Neutrophil (primary cell): ENCODE results near the gene RPS19.

Experiments used
- H3K27ac ChIP-seq: fragments of 200-600 bp; sonication (generic); 2 replicates; pipeline ENCODE4 v1.5.1; 2016; ENCODE audit warnings: mild to moderate bottlenecking, moderate library complexity
- H3K27me3 ChIP-seq: fragments of 200-600 bp; sonication (generic); 2 replicates; pipeline ENCODE4 v1.6.0; 2016; ENCODE audit warnings: mild to moderate bottlenecking
- H3K36me3 ChIP-seq: fragments of 200-600 bp; sonication (generic); 2 replicates; pipeline ENCODE4 v1.5.1; 2017
- H3K4me1 ChIP-seq, 2 experiments: fragments of 200-600 bp in 1 of 2; sonication (generic) in 1 of 2; 1 replicate in 1 of 2; 2 replicates in 1 of 2; pipeline versions ENCODE4 v1.5.1 to v1.6.1; 2013 to 2016; ENCODE audit warnings: low read depth in 1 of 2, low read length in 1 of 2, mild to moderate bottlenecking in 1 of 2, moderate library complexity in 1 of 2; ENCODE audit not compliant: control insufficient read depth in 1 of 2, insufficient read depth in 1 of 2
- H3K4me3 ChIP-seq, 2 experiments: fragments of 200-600 bp in 1 of 2; sonication (generic) in 1 of 2; 1 replicate in 1 of 2; 2 replicates in 1 of 2; pipeline ENCODE4 v1.5.1; 2013 to 2016; ENCODE audit warnings: low read depth in 1 of 2, low read length in 1 of 2, mild to moderate bottlenecking in 1 of 2, moderate library complexity in 1 of 2
- H3K9me3 ChIP-seq: fragments of 200-600 bp; sonication (generic); 2 replicates; pipeline ENCODE4 v1.5.1; 2016
- TF ChIP-seq, protein P1 (sequence below): fragments of 200-600 bp; sonication (generic); IDR thresholded peaks from 2 replicates; pipeline ENCODE4 v1.5.1; 2016; ENCODE audit warnings: antibody characterized with exemption

RPS19 gene

DNA sequence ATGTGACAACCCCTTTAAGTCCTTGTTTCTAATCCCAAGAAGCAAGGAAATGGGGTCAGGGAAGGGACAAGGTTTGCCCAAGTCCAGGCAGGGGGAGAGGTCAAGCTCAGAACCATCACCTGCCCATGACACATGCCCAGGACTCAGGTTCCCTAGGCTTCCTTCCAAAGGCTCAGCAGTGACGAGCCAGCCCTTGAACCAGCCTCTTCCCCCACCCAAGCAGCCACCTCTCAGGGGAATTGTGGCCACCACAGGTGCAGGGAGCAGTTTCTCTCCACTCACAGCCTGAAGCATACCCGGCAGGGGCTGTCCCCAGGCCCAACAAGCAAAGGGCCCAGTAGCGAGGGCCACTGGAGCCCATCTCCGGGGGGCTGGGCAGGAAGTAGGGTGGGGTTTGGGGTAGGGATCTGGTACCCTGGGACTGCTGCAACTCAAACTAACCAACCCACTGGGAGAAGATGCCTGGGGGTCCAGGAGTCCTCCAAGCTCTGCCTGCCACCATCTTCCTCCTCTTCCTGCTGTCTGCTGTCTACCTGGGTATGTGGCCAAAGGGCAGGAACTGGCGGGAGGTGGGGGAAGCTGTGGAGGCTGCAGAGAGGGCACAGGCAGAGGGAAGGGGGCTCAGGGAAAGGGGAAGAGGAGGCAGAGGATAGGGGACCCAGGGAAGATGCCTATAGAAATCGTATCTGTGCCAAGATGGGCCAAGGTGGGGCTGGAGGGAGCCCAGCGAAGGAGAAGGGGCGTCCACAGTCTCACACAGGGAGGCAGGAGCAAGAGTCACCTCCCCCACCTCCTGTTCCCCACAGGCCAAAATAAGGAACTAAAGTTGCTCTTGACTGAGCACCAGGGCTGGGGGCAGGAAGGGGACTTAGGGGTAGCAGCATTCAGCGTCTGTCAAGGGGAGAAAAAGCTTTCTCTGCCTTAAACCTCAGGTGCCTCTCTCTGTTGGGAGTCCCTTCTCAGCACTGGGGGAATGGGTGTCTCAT, 17.1 kb downstream of the RPS19 start, which contains the start of gene CD79A:
TSS of gene CD79A (plus strand) at position 433 of the 986 bp plus-strand sequence. CDS start at position 459, 26 bp downstream.
- Histone ChIP-seq H3K4me3 (peak within 1 kb of the TSS; percentile 37 to 49), H3K4me1 (peaks cover 82 to 83% of the 10 kb centered on the region in 2 experiments)

GRCh38 chr19:41877916-41878905, 18.2 kb downstream of the RPS19 start:
- Histone ChIP-seq H3K4me1 (peaks cover 77 to 78% of the 10 kb centered on the region in 2 experiments), H3K27me3 (no peaks in the 10 kb centered on the region), H3K36me3 (no peaks in the 10 kb centered on the region), H3K4me3 (peak overlapping the region; percentile 37 to 49), H3K27ac (peak overlapping the region; percentile 89), H3K9me3 (no peaks in the 10 kb centered on the region)
- TF ChIP-seq, protein P1, sequence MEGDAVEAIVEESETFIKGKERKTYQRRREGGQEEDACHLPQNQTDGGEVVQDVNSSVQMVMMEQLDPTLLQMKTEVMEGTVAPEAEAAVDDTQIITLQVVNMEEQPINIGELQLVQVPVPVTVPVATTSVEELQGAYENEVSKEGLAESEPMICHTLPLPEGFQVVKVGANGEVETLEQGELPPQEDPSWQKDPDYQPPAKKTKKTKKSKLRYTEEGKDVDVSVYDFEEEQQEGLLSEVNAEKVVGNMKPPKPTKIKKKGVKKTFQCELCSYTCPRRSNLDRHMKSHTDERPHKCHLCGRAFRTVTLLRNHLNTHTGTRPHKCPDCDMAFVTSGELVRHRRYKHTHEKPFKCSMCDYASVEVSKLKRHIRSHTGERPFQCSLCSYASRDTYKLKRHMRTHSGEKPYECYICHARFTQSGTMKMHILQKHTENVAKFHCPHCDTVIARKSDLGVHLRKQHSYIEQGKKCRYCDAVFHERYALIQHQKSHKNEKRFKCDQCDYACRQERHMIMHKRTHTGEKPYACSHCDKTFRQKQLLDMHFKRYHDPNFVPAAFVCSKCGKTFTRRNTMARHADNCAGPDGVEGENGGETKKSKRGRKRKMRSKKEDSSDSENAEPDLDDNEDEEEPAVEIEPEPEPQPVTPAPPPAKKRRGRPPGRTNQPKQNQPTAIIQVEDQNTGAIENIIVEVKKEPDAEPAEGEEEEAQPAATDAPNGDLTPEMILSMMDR, result no peak

More for the DNA sequence above, 17.1 kb downstream of the RPS19 start, which contains the start of gene CD79A:
- Histone ChIP-seq H3K27ac (peak within 1 kb of the TSS; percentile 89), H3K36me3 (no peaks in the 10 kb centered on the region), H3K9me3 (no peaks in the 10 kb centered on the region), H3K27me3 (no peaks in the 10 kb centered on the region)
- TF ChIP-seq, protein P1, result peak; percentile 22

- no peaks in the 10 kb centered on the region for H3K9me3 ChIP-seq
- H3K27me3 ChIP-seq, result no peaks in the 10 kb centered on the region
- no peaks in the 10 kb centered on the region for H3K36me3 ChIP-seq
- peaks cover 70 to 76% of the 10 kb centered on the region in 2 experiments for H3K4me1 ChIP-seq
- TF ChIP-seq, protein P1, result no peak
- peak overlapping the region; percentile 97 for H3K27ac ChIP-seq
- no peak overlapping the region for H3K4me3 ChIP-seq
Measured at GRCh38 chr19:41879080-41879479, 19.0 kb downstream of the RPS19 start.

- Histone ChIP-seq H3K27ac (peak overlapping the region; percentile 97), H3K4me3 (no peak overlapping the region), H3K9me3 (no peaks in the 10 kb centered on the region), H3K4me1 (peaks cover 75 to 78% of the 10 kb centered on the region in 2 experiments), H3K27me3 (no peaks in the 10 kb centered on the region), H3K36me3 (peaks cover under 1% of the 10 kb centered on the region)
- TF ChIP-seq, protein P1, result no peak
Measured at GRCh38 chr19:41879670-41880328, 19.7 kb downstream of the RPS19 start.

DNA sequence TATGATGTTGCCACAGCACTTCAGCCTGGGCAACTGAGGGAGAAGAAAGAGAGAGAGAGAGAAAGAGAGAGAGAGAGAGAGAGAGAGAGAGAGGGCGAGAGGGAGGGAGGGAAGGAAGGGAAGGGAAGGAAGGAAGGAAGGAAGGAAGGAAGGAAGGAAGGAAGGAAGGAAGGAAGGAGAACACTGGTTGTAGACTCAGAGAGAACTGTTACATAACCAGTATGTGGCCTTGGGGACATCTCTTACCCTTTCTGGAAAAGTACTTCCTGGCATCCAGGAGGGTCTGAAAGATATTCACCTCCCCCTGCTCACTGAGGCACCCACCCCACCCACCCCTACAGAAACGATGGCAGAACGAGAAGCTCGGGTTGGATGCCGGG, 20.3 kb downstream of the RPS19 start:
- Histone ChIP-seq H3K27me3 (no peaks in the 10 kb centered on the region), H3K9me3 (no peaks in the 10 kb centered on the region), H3K27ac (peak overlapping the region; percentile 97), H3K4me1 (peaks cover 80 to 83% of the 10 kb centered on the region in 2 experiments), H3K36me3 (peaks cover 5% of the 10 kb centered on the region), H3K4me3 (no peak overlapping the region)
- TF ChIP-seq, protein P1, result no peak
